ENCODE results near the gene DOCK10. TPM values are rescaled to one million over a fixed set of nuclear protein-coding genes. Genes with fewer than 3 reads are reported as not detected.

Gene DOCK10
- total and polyA plus RNA-seq, 10 of the 15 experiments (the other 5 are each of a cell fraction or from before 2014, with no cell fraction given): 16.9 to 120 (median 85.5) TPM

- Histone ChIP-seq H3K79me2 (ENCODE audit: control insufficient read depth, insufficient read depth, low read length) (no peaks in the 10 kb centered on the region), H3K27me3 (replicated peaks in 1 of 2; ENCODE audit: control insufficient read depth in 2 of 2, insufficient read depth in 2 of 2, low read length in 1 of 2) (no peaks in the 10 kb centered on the region), H3K4me3 (no peak overlapping the region), H3K9ac (ENCODE audit: control insufficient read depth, insufficient read depth, low read length) (no peak overlapping the region), H2AFZ (ENCODE audit: control insufficient read depth, low read depth, low read length) (no peak overlapping the region), H3K9me3 (replicated peaks; ENCODE audit: control insufficient read depth, insufficient read depth, low read length) (no peaks in the 10 kb centered on the region), H3K4me1 (ENCODE audit: control insufficient read depth, insufficient read depth, low read length) (no peaks in the 10 kb centered on the region), H3K36me3 (ENCODE audit: control insufficient read depth in 2 of 2, insufficient read depth in 2 of 2, low read length in 1 of 2) (peaks cover 0 to 20% of the 10 kb centered on the region in 2 experiments), H3K4me2 (ENCODE audit: control insufficient read depth, insufficient read depth) (no peak overlapping the region), H4K20me1 (ENCODE audit: control insufficient read depth, insufficient read depth) (no peaks in the 10 kb centered on the region), H3K27ac (ENCODE audit: control insufficient read depth, insufficient read depth) (no peak overlapping the region)
- BruUV-seq (replicated peaks): no TSS peak
- ChIA-PET POLR2A (no interaction called here), SMC1A (ENCODE audit: uncharacterized antibody, unreplicated experiment) (interaction anchor here (0.7 kb wide), 1 partner anchor 157 kb away, joined by 3 read pairs; no protein-coding TSS in a partner anchor), CTCF (interaction anchor here (0.6 to 1.6 kb wide), 4 partner anchors 10 to 818 kb away, joined by 3 to 4 read pairs (median 4); no protein-coding TSS in a partner anchor), RAD21 (ENCODE audit: unreplicated experiment) (no interaction called here)
- in situ Hi-C loops (cut with MboI) (no loop called here), intact Hi-C loops (cut with micrococcal nuclease; ENCODE audit: unreplicated experiment) (no loop called here)
- ATAC-seq: no peak
- 95% methylated on average over 2 of the region's 2 CpGs for WGBS (ENCODE audit: insufficient coverage, insufficient replicate concordance, low lambda C conversion rate, missing lambda C conversion rate)
- no peak for FAIRE-seq
- no peak for DNase-seq (ENCODE audit: low read depth, low spot score)
- TF ChIP-seq TCF12 (IDR thresholded peaks at IDR 0.05; ENCODE audit: low read depth, low read length) (no peak), PRDM15 (CRISPR knock-in tag; IDR thresholded peaks at IDR 0.05) (no peak), DPF2 (IDR thresholded peaks at IDR 0.05) (no peak), MTA3 (IDR thresholded peaks at IDR 0.05; ENCODE audit: borderline replicate concordance, low read length) (no peak), NR2F1 (conservative IDR thresholded peaks at IDR 0.05) (no peak), MYC (IDR thresholded peaks at IDR 0.05; ENCODE audit: insufficient read depth, insufficient read length, insufficient replicate concordance, low read length, severe bottlenecking) (no peak), ATF3 (IDR thresholded peaks at IDR 0.05; ENCODE audit: borderline replicate concordance, extremely low read depth, low read depth, low read length) (no peak), HCFC1 (IDR thresholded peaks at IDR 0.05; ENCODE audit: low read length) (no peak), ZBED1 (IDR thresholded peaks at IDR 0.05; ENCODE audit: borderline replicate concordance) (no peak), BMI1 (IDR thresholded peaks at IDR 0.05; ENCODE audit: borderline replicate concordance) (no peak), MEF2B (IDR thresholded peaks at IDR 0.05; ENCODE audit: partially characterized antibody, poor library complexity, severe bottlenecking) (no peak), PAX8 (IDR thresholded peaks at IDR 0.05) (no peak), ZNF207 (IDR thresholded peaks at IDR 0.05; ENCODE audit: borderline replicate concordance) (no peak), KAT2A (conservative IDR thresholded peaks at IDR 0.05; ENCODE audit: control insufficient read depth, low read depth, low read length) (no peak), CBX3 (IDR thresholded peaks at IDR 0.05; ENCODE audit: borderline replicate concordance, low read depth) (no peak), SMAD1 (IDR thresholded peaks at IDR 0.05; ENCODE audit: low read depth, partially characterized antibody) (no peak), ETV6 (conservative IDR thresholded peaks at IDR 0.05 in 1 of 2, IDR thresholded peaks at IDR 0.05 in 1 of 2; ENCODE audit: borderline replicate concordance in 1 of 2, low read depth in 1 of 2) (no peak), BACH1 (IDR thresholded peaks at IDR 0.05; ENCODE audit: borderline replicate concordance) (no peak), IRF4 (IDR thresholded peaks at IDR 0.05; ENCODE audit: low read depth, low read length) (no peak)
Observed at GRCh38 chr2:224865016-224865415, 177.3 kb downstream of the DOCK10 start.
